Left ventricle myocardium inferior (tissue), 1 donor: ENCODE measurements around the gene ALG10. TPM values are rescaled to one million over a fixed set of nuclear protein-coding genes. Genes with fewer than 3 reads are reported as not detected.
"Not testable (repeated sequence)": the region's sequence is repeated elsewhere in the genome, so short reads cannot be mapped to it uniquely, and the experiment has no call there.

Experiments used
- DNase-seq: peaks from one replicate; pipeline ENCODE4 v3.0.0-alpha.2; 2020
- H3K27ac ChIP-seq: fragments of 200-600 bp; replicated peaks from 2 replicates; pipeline ENCODE4 v1.8.0; 2021
- H3K27me3 ChIP-seq: fragments of 200-600 bp; 2 replicates; pipeline ENCODE4 v1.8.0; 2021; ENCODE audit warnings: low read depth
- H3K36me3 ChIP-seq: fragments of 200-600 bp; 2 replicates; pipeline ENCODE4 v1.8.0; 2021
- H3K4me1 ChIP-seq: fragments of 200-600 bp; 2 replicates; pipeline ENCODE4 v1.8.0; 2021
- H3K4me3 ChIP-seq: fragments of 200-600 bp; 2 replicates; pipeline ENCODE4 v1.8.0; 2021; ENCODE audit warnings: mild to moderate bottlenecking, moderate library complexity
- H3K9me3 ChIP-seq: fragments of 200-600 bp; replicated peaks from 2 replicates; pipeline ENCODE4 v1.8.0; 2021
- intact Hi-C: fragments of 100-400 bp; cut with micrococcal nuclease; formaldehyde crosslinking; loops from one replicate; pipeline ENCODE4 v1.11.0; 2022
- long read RNA-seq: library from polyadenylated mRNA; unstranded; transcript quantifications from one replicate; pipeline ENCODE4 v2.0.0, GENCODE V29; 2021
- total RNA-seq: library from RNA; stranded (reverse); fragmentation: NEBNext Ultra II Directional; extraction: Animal tissue kit (Norgen Biotek cat#: 25700); gene quantifications from one replicate; pipeline ENCODE4 v1.2.1, GENCODE V29; 2021
- TF ChIP-seq, protein P1 (sequence below): fragments of 200-600 bp; IDR thresholded peaks from 2 replicates; pipeline ENCODE4 v1.8.0; 2021; ENCODE audit warnings: antibody characterized with exemption, mild to moderate bottlenecking, borderline replicate concordance
- donor health status: DM: no; HTN: yes; CAD: no; lungs with severe emphysema.

ALG10 gene, protein sequence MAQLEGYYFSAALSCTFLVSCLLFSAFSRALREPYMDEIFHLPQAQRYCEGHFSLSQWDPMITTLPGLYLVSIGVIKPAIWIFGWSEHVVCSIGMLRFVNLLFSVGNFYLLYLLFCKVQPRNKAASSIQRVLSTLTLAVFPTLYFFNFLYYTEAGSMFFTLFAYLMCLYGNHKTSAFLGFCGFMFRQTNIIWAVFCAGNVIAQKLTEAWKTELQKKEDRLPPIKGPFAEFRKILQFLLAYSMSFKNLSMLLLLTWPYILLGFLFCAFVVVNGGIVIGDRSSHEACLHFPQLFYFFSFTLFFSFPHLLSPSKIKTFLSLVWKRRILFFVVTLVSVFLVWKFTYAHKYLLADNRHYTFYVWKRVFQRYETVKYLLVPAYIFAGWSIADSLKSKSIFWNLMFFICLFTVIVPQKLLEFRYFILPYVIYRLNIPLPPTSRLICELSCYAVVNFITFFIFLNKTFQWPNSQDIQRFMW
- total RNA-seq: 3.9 TPM
- long read RNA-seq, partial matches to known transcripts: 0 of 1 reads
- long read RNA-seq, other reads (novel, unspliced or antisense): 0 of 1 reads

DNA sequence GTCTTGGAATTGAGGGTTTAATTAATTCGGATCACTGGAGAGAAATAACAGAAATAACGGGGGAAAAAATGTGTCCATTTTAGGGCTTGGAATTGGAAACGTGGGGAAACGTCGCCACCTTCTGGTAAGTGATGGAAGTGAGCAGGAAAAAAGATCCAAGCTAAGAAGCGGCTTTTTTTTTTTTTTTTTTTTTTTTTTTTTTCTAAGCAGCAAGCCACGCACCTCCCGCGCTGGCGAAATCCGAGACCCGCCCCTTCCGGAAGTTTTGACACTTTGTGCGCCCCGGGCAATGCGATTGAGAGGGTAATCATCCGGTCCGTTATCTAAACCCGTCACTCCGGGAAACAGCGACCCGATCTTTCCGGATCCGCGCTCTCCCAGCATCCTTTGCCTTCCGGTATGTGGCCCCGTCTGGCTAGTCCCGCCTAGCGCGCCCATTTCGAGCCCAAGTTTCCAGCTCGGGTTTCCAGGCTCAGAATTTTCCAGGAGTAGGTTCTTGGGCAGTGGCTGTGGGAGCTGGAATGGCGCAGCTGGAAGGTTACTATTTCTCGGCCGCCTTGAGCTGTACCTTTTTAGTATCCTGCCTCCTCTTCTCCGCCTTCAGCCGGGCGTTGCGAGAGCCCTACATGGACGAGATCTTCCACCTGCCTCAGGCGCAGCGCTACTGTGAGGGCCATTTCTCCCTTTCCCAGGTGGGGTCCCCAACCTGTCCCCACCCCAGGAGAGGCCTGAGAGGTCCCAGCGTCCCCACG is at the start of gene ALG10:
ALG10 (plus strand) TSS at position 418 of the 752 bp plus-strand sequence; CDS start at position 522, 104 bp downstream.
- intact Hi-C loops: loop anchor here (5.0 to 10.0 kb wide), 2 partner anchors 1077 to 1265 kb away; partner anchors contain the start of gene YARS2
- Histone ChIP-seq H3K36me3 (peaks cover 10% of the 10 kb centered on the region), H3K4me3 (peak within 1 kb of the TSS; percentile 87), H3K27ac (peak within 1 kb of the TSS; percentile 89), H3K27me3 (no peaks in the 10 kb centered on the region), H3K4me1 (peaks cover 24% of the 10 kb centered on the region), H3K9me3 (no peaks in the 10 kb centered on the region)
- TF ChIP-seq, protein P1, sequence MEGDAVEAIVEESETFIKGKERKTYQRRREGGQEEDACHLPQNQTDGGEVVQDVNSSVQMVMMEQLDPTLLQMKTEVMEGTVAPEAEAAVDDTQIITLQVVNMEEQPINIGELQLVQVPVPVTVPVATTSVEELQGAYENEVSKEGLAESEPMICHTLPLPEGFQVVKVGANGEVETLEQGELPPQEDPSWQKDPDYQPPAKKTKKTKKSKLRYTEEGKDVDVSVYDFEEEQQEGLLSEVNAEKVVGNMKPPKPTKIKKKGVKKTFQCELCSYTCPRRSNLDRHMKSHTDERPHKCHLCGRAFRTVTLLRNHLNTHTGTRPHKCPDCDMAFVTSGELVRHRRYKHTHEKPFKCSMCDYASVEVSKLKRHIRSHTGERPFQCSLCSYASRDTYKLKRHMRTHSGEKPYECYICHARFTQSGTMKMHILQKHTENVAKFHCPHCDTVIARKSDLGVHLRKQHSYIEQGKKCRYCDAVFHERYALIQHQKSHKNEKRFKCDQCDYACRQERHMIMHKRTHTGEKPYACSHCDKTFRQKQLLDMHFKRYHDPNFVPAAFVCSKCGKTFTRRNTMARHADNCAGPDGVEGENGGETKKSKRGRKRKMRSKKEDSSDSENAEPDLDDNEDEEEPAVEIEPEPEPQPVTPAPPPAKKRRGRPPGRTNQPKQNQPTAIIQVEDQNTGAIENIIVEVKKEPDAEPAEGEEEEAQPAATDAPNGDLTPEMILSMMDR: peak; percentile 84
- DNase-seq: peak; percentile 94

DNA sequence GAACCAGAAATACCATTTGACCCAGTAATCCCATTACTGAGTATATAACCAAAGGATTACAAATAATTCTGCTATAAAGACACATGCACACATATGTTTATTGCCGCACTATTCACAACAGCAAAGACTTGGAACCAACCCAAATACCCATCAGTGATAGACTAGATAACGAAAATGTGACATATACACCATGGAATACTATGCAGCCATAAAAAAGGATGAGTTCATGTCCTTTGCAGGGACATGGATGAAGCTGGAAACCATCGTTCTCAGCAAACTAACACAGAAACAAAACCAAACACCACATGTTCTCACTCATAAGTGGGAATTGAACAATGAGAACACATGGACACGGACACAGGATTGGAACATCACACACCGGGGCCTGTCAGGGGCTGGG is 49.4 kb upstream of the ALG10 start:
- H3K36me3 ChIP-seq, H3K4me1 ChIP-seq, DNase-seq, intact Hi-C loops, H3K27ac ChIP-seq, H3K4me3 ChIP-seq, H3K9me3 ChIP-seq, H3K27me3 ChIP-seq: not testable (repeated sequence)

DNA sequence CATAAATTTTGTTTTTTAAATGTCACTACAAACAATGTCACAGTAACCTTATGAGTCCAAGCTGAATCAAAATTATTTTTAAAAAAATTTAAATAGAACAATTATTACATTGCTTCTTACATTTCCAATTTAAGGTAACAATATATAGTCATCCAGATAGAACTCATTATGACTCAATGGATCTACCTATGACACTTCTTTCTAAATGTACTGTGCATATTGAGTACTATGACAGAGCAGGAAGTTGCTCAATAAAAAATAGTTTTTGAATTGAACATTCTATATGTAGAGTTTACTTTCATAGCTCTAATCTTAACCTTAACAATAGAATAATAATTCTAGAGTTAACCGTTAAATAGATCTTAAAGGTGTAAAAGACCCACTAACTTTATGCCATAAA is 44.4 kb upstream of the ALG10 start:
- no peak overlapping the region for H3K27ac ChIP-seq
- TF ChIP-seq, protein P1: no peak

DNA sequence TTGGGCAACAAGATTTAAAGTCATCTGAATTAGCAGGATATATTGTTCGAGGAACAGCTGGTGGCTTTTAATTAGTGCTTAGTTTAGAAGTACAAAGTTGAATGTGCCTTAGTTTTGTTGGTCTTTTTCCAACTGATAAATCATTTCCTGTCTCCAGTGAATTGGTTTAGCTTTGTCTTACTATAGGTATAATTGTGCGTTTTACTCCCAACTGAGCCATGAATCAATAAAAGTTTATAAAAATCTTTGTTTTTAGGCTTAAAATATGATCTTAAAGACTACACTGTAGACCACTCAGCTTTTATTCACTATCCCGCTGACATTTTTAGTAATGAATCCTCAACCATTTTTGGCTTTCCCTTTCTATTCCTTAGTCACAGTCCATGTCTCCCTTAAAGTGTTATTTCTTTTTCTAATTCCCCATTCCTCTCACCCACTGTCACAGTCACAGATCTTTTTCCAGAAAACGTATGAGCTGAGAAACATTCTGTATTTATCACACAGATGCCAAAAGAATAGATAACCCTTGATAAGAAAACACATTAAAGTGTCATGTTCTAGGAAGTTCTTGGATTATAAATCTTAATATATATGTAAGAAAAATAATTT is 34.0 kb upstream of the ALG10 start:
- Histone ChIP-seq H3K4me1 (peaks cover 5% of the 10 kb centered on the region), H3K4me3 (no peak overlapping the region), H3K27ac (no peak overlapping the region), H3K27me3 (no peaks in the 10 kb centered on the region), H3K9me3 (no peaks in the 10 kb centered on the region), H3K36me3 (no peaks in the 10 kb centered on the region)
- TF ChIP-seq, protein P1: no peak
- intact Hi-C loops: no loop called here
- no peak for DNase-seq

More for the DNA sequence above, 44.4 kb upstream of the ALG10 start:
- Histone ChIP-seq H3K4me1 (no peaks in the 10 kb centered on the region), H3K27me3 (peaks cover 4% of the 10 kb centered on the region), H3K36me3 (no peaks in the 10 kb centered on the region), H3K9me3 (peaks cover 2% of the 10 kb centered on the region), H3K4me3 (no peak overlapping the region)
- intact Hi-C loops: no loop called here
- DNase-seq: no peak

DNA sequence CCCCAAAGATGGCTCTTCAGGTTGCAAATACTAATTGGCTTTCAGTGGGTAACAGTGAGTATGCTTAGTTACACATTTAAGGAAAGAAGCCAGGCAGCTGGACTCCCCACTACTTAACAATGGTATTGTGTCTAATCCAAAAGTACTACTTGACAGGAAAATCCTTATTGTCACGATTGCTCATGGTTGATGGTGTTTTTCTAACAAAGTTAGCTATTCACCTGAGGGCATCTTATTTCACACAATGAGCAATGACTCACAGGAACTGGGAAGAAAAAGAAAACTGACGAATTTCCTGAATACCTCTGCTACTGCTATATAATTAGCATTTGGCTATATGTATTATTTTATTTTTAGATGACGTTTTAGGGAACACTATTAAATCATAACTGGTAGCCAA is 33.4 kb upstream of the ALG10 start:
- Histone ChIP-seq H3K4me3 (no peak overlapping the region), H3K27ac (no peak overlapping the region), H3K27me3 (no peaks in the 10 kb centered on the region), H3K9me3 (no peaks in the 10 kb centered on the region), H3K4me1 (peaks cover 5% of the 10 kb centered on the region), H3K36me3 (no peaks in the 10 kb centered on the region)
- DNase-seq: no peak
- TF ChIP-seq, protein P1: no peak
- intact Hi-C loops: no loop called here
